IMR-90 (cell line): ENCODE results near the gene KIF21A. TPM values are rescaled to one million over a fixed set of nuclear protein-coding genes. Genes with fewer than 3 reads are reported as not detected.

Experiments used
- ATAC-seq: fragments of 200-7000 bp; cut with Tn5 transposase; 2 replicates; pipeline ENCODE4 v1.9.1; 2020; ENCODE audit warnings: low read depth, mild to moderate bottlenecking, moderate library complexity
- BruUV-seq: library from RNA; stranded (reverse); fragments of 400-500 nt; replicated peaks from 2 replicates; lab custom pipeline; 2021; lab: Mats Ljungman, UMichigan
- CTCF ChIA-PET: fragments of 300-600 bp; formaldehyde crosslinking; extraction: SDS; loops from one replicate; lab custom pipeline; 2021; ENCODE audit warnings: antibody characterized with exemption; lab: Yijun Ruan, JAX
- POLR2A ChIA-PET: fragments of 300-600 bp; sonication (Branson Sonifier 250); formaldehyde crosslinking; loops from one replicate; lab custom pipeline; 2022; ENCODE audit warnings: antibody characterized with exemption; ENCODE audit not compliant: unreplicated experiment; lab: Charles Lee
- DNase-seq: peaks from one replicate; pipeline ENCODE4 v3.0.0; 2013
- H2AFZ ChIP-seq: replicated peaks from 2 replicates; pipeline ENCODE3; 2013; ENCODE audit warnings: low read length, mild to moderate bottlenecking; ENCODE audit not compliant: poor library complexity
- H2AK5ac ChIP-seq: 2 replicates; pipeline ENCODE4 v1.6.1; 2013; ENCODE audit warnings: low read depth, low read length, inconsistent platforms
- H2AK9ac ChIP-seq: replicated peaks from 2 replicates; pipeline ENCODE3; 2013; ENCODE audit warnings: mild to moderate bottlenecking, low read depth, low read length, moderate library complexity; ENCODE audit not compliant: poor library complexity
- H2BK120ac ChIP-seq: 2 replicates; pipeline ENCODE4 v1.6.1; 2013; ENCODE audit warnings: low read depth, low read length, inconsistent platforms
- H2BK15ac ChIP-seq: 3 replicates; pipeline ENCODE4 v1.6.1; 2013; ENCODE audit warnings: low read depth, low read length, inconsistent platforms
- H2BK20ac ChIP-seq: 2 replicates; pipeline ENCODE4 v1.6.1; 2013; ENCODE audit warnings: low read depth, mild to moderate bottlenecking, inconsistent platforms, low read length, moderate library complexity
- H2BK5ac ChIP-seq: 2 replicates; pipeline ENCODE4 v1.6.1; 2013; ENCODE audit warnings: mild to moderate bottlenecking, low read depth, low read length, inconsistent platforms; ENCODE audit not compliant: poor library complexity, severe bottlenecking
- H3K14ac ChIP-seq: replicated peaks from 2 replicates; pipeline ENCODE4 v1.6.1; 2013; ENCODE audit warnings: low read depth, low read length, inconsistent platforms
- H3K18ac ChIP-seq: 2 replicates; pipeline ENCODE4 v1.6.1; 2013; ENCODE audit warnings: low read depth, low read length, control low read depth
- H3K23ac ChIP-seq: 2 replicates; pipeline ENCODE4 v1.6.1; 2013; ENCODE audit warnings: low read depth, low read length, inconsistent platforms
- H3K27ac ChIP-seq: 2 replicates; pipeline ENCODE4 v1.5.1; 2013; ENCODE audit warnings: mild to moderate bottlenecking, control low read depth, low read length; ENCODE audit not compliant: insufficient read depth
- H3K27me3 ChIP-seq: 2 replicates; pipeline ENCODE4 v1.6.1; 2013; ENCODE audit warnings: low read length; ENCODE audit not compliant: control insufficient read depth, insufficient read depth
- H3K36me3 ChIP-seq: 2 replicates; pipeline ENCODE4 v1.6.1; 2013; ENCODE audit warnings: low read length, mixed read lengths; ENCODE audit not compliant: control insufficient read depth, insufficient read depth
- H3K4ac ChIP-seq: 2 replicates; pipeline ENCODE4 v1.6.1; 2013; ENCODE audit warnings: low read depth, low read length, inconsistent platforms
- H3K4me1 ChIP-seq: 2 replicates; pipeline ENCODE4 v1.6.1; 2013; ENCODE audit warnings: low read length, mixed read lengths; ENCODE audit not compliant: control insufficient read depth, insufficient read depth
- H3K4me2 ChIP-seq: 2 replicates; pipeline ENCODE4 v1.6.1; 2013; ENCODE audit warnings: low read depth, mild to moderate bottlenecking, control low read depth, low read length, moderate library complexity
- H3K4me3 ChIP-seq: 2 replicates; pipeline ENCODE4 v1.5.1; 2013; ENCODE audit warnings: low read depth, mild to moderate bottlenecking, control low read depth, low read length, moderate library complexity; ENCODE audit not compliant: insufficient read depth
- H3K56ac ChIP-seq: 2 replicates; pipeline ENCODE4 v1.6.1; 2013; ENCODE audit warnings: low read length, inconsistent platforms; ENCODE audit not compliant: insufficient read depth; ENCODE audit errors: extremely low read depth
- H3K79me1 ChIP-seq, 2 experiments: 2 replicates each; pipeline ENCODE4 v1.6.1; 2013; ENCODE audit warnings: low read length in 2 of 2, inconsistent platforms in 1 of 2, low read depth in 1 of 2
- H3K9ac ChIP-seq: 2 replicates; pipeline ENCODE4 v1.6.1; 2013; ENCODE audit warnings: low read depth, low read length, control low read depth
- H3K9me1 ChIP-seq: 2 replicates; pipeline ENCODE4 v1.6.1; 2013; ENCODE audit warnings: low read length, inconsistent platforms; ENCODE audit not compliant: insufficient read depth
- H3K9me3 ChIP-seq: 2 replicates; pipeline ENCODE4 v1.6.1; 2013; ENCODE audit warnings: low read length; ENCODE audit not compliant: control insufficient read depth, insufficient read depth
- H4K20me1 ChIP-seq: 2 replicates; pipeline ENCODE4 v1.6.1; 2013; ENCODE audit warnings: low read length, inconsistent platforms; ENCODE audit not compliant: insufficient read depth
- H4K5ac ChIP-seq: 2 replicates; pipeline ENCODE4 v1.6.1; 2013; ENCODE audit warnings: mild to moderate bottlenecking, low read depth, low read length, control low read depth
- H4K8ac ChIP-seq, 2 experiments: 2 replicates each; pipeline ENCODE4 v1.6.1; 2013; ENCODE audit warnings: low read depth in 2 of 2, low read length in 2 of 2, control low read depth in 1 of 2, inconsistent platforms in 1 of 2
- H4K91ac ChIP-seq: 2 replicates; pipeline ENCODE4 v1.6.1; 2013; ENCODE audit warnings: low read depth, low read length, inconsistent platforms; ENCODE audit not compliant: insufficient read depth
- MAZ ChIP-seq: IDR thresholded peaks from 2 replicates; pipeline ENCODE4 v1.6.1; 2012; ENCODE audit warnings: low read depth, mild to moderate bottlenecking, low read length, improper control_type of control experiment, moderate library complexity, borderline replicate concordance
- POLR2A ChIP-seq: IDR thresholded peaks from 2 replicates; pipeline ENCODE4 v1.6.1; 2012; ENCODE audit warnings: mild to moderate bottlenecking, low read depth, low read length
- RAD21 ChIP-seq: IDR thresholded peaks from 2 replicates; pipeline ENCODE4 v1.6.1; 2012; ENCODE audit warnings: low read length, improper control_type of control experiment
- SMC3 ChIP-seq: fragments of 150-350 bp; IDR thresholded peaks from 2 replicates; pipeline ENCODE4 v1.6.1; 2016; ENCODE audit warnings: low read depth, mild to moderate bottlenecking, antibody characterized with exemption, low read length, moderate library complexity
- WGBS, 2 experiments: methylation state at CpG; one replicate each; pipeline versions ENCODE4 v1.1.5 to v1.1.7; 2013; ENCODE audit warnings: missing lambda C conversion rate in 2 of 2; ENCODE audit not compliant: insufficient read length in 1 of 2; ENCODE audit errors: extremely low coverage in 2 of 2; 5-methylcytosine and 5-hydroxymethylcytosine counted together
- dilution Hi-C: fragments of 300-500 bp; cut with HindIII; formaldehyde crosslinking; loops from one replicate; pipeline ENCODE4 v1.14.3; 2018; ENCODE audit warnings: low sequenced_read_pairs; ENCODE audit not compliant: unreplicated experiment
- in situ Hi-C: fragments of 300-500 bp; cut with MboI; formaldehyde crosslinking; loops from 3 replicates; pipeline ENCODE4 v1.14.3; 2019; ENCODE audit warnings: low sequenced_read_pairs, inconsistent platforms, mixed read lengths
- intact Hi-C: fragments of 100-400 bp; cut with micrococcal nuclease; formaldehyde crosslinking; loops from 2 replicates; pipeline ENCODE4 v1.10.0; 2022
- polyA plus RNA-seq, 3 experiments: library from polyadenylated mRNA; depleted of rRNA; stranded (reverse); fragments of >200 nt; gene quantifications; 2 replicates each; pipeline ENCODE4 v1.2.3, GENCODE V29; 2012; ENCODE audit warnings: low replicate concordance in 1 of 3
- total RNA-seq: library from RNA; depleted of rRNA; stranded (reverse); fragments of >200 nt; gene quantifications from 2 replicates; pipeline ENCODE4 v1.2.3, GENCODE V29; 2012
- TF ChIP-seq, protein P1 (sequence below): fragments of 150-350 bp; IDR thresholded peaks from 2 replicates; pipeline ENCODE4 v1.6.1; 2016; ENCODE audit warnings: low read depth, mild to moderate bottlenecking, low read length, moderate library complexity, borderline replicate concordance

KIF21A gene
- total and polyA plus RNA-seq, 2 of the 4 experiments (the other 2 are of a cell fraction) = 0.38 to 1.1 TPM

DNA sequence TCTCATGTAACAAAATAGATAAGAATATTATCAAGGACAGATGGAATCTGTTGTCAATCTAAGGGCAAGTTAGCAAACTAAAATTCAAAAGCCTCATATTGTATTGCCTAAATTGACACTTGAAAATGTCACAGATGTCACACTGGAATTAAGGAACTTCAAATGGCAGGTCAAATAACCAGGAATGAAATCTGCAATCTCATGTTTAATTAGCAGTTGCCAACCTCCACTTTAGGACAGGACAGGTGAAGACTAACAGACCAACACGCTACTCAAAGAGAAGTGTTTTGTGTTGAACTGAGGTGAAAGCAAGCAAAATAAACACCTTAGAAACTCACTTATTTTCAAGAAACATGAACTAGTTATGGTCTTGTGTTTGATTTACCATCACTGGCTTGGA, 11.1 kb downstream of the KIF21A start:
- Histone ChIP-seq H3K56ac (no peak overlapping the region), H4K5ac (no peak overlapping the region), H3K4me3 (no peak overlapping the region), H3K9ac (no peak overlapping the region), H2BK20ac (no peak overlapping the region), H3K79me1 (no peaks in the 10 kb centered on the region), H3K9me3 (no peaks in the 10 kb centered on the region), H3K9me1 (no peaks in the 10 kb centered on the region), H3K14ac (no peak overlapping the region), H2AFZ (no peak overlapping the region), H3K23ac (no peak overlapping the region), H2BK5ac (no peak overlapping the region), H3K27me3 (no peaks in the 10 kb centered on the region), H2AK9ac (no peak overlapping the region), H4K8ac (no peak overlapping the region), H2BK15ac (no peak overlapping the region), H4K91ac (no peak overlapping the region), H3K36me3 (no peaks in the 10 kb centered on the region), H3K4me2 (no peak overlapping the region), H3K27ac (no peak overlapping the region), H2BK120ac (no peak overlapping the region), H2AK5ac (no peak overlapping the region), H4K20me1 (no peaks in the 10 kb centered on the region), H3K4me1 (no peaks in the 10 kb centered on the region), H3K4ac (no peak overlapping the region), H3K18ac (no peak overlapping the region)
- dilution Hi-C loops = no loop called here
- no peak for ATAC-seq
- no TSS peak for BruUV-seq
- no peak for DNase-seq
- intact Hi-C loops = no loop called here
- ChIA-PET POLR2A (no interaction called here), CTCF (no interaction called here)
- TF ChIP-seq SMC3 = no peak
- TF ChIP-seq POLR2A = no peak
- TF ChIP-seq, protein P1, sequence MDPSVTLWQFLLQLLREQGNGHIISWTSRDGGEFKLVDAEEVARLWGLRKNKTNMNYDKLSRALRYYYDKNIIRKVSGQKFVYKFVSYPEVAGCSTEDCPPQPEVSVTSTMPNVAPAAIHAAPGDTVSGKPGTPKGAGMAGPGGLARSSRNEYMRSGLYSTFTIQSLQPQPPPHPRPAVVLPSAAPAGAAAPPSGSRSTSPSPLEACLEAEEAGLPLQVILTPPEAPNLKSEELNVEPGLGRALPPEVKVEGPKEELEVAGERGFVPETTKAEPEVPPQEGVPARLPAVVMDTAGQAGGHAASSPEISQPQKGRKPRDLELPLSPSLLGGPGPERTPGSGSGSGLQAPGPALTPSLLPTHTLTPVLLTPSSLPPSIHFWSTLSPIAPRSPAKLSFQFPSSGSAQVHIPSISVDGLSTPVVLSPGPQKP = no peak
- no peak for TF ChIP-seq RAD21
- TF ChIP-seq MAZ = no peak
- WGBS, 2 experiments = no CpG with 5 or more reads among the region's 1 CpG
- in situ Hi-C loops = no loop called here
